Choroid plexus epithelial cell (primary cell): ENCODE results near the gene WWOX.

Experiments
- DNase-seq: peaks from one replicate; pipeline ENCODE4 v3.0.0-alpha.2; 2010; ENCODE audit warnings: low read depth
- H3K4me3 ChIP-seq: 2 replicates; pipeline ENCODE4 v1.5.1; 2011; ENCODE audit warnings: low read depth, mild to moderate bottlenecking, control low read depth, low read length, moderate library complexity
- TF ChIP-seq, protein P1 (sequence below): conservative IDR thresholded peaks from 2 replicates; pipeline ENCODE4 v1.5.1; 2011; ENCODE audit warnings: low read depth, mild to moderate bottlenecking, control low read depth, inconsistent platforms, low read length, moderate library complexity

WWOX gene

DNA sequence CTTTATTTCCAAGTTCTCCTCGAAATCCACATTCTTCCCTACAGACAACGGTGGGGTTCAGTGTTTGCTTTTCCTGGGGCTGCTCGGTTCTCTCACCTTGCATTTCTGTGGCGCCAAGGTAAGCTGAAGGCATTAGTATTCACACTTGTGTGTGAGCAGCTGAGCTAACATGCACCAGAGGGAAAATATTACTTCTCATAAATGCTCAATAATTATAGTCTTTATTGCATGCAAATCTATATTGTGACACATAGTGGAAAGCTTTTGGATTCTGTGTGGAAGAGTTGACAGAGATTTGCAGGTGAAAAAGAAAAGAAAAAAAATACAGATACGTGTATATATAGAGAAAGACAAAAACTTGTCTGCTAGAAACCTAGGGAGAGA, 1089.3 kb downstream of the WWOX start:
- no peak for DNase-seq
- TF ChIP-seq, protein P1, sequence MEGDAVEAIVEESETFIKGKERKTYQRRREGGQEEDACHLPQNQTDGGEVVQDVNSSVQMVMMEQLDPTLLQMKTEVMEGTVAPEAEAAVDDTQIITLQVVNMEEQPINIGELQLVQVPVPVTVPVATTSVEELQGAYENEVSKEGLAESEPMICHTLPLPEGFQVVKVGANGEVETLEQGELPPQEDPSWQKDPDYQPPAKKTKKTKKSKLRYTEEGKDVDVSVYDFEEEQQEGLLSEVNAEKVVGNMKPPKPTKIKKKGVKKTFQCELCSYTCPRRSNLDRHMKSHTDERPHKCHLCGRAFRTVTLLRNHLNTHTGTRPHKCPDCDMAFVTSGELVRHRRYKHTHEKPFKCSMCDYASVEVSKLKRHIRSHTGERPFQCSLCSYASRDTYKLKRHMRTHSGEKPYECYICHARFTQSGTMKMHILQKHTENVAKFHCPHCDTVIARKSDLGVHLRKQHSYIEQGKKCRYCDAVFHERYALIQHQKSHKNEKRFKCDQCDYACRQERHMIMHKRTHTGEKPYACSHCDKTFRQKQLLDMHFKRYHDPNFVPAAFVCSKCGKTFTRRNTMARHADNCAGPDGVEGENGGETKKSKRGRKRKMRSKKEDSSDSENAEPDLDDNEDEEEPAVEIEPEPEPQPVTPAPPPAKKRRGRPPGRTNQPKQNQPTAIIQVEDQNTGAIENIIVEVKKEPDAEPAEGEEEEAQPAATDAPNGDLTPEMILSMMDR = no peak
- no peak overlapping the region for H3K4me3 ChIP-seq

DNA sequence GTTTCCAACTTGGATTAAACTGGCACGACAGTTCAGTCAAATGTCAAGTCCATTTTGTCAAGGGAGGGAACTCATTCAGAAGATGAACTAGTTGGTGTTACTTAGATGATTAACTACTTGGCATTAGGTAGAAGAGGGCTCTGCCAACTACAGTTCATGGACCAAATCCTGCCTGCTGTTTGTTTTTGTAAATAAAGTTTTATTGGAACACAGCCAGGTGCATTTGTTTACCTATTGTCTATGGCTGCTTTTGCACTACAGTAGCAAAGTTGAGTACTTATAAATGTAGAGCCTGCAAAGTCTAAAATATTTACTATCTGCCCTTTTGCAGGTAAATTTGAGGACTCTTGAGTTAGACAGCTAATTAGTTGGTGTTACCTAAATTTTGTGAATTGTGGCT, 1091.1 kb downstream of the WWOX start:
- TF ChIP-seq, protein P1 = no peak
- no peak for DNase-seq

DNA sequence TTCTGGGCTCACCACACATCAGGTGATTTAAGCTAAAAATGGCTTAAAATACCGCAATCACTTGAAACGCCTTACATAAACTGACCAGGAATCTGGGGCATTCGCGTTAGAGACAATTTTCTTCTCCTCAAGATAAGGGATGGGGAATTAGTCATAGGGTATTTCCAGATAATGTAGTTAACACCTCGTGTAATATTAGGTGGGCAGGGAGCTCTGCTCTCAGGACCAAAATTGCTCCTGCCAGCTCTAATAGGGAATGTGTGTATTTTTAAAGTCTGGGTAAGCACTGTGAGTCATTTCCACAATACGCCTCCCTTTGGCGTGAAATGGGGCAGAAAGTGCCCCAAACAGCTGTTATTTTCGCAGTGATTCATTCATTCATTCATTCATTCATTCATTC, 1092.5 kb downstream of the WWOX start:
- TF ChIP-seq, protein P1 = no peak
- DNase-seq = no peak
- no peak overlapping the region for H3K4me3 ChIP-seq

More for the DNA sequence above, 1091.1 kb downstream of the WWOX start:
- no peak overlapping the region for H3K4me3 ChIP-seq

DNA sequence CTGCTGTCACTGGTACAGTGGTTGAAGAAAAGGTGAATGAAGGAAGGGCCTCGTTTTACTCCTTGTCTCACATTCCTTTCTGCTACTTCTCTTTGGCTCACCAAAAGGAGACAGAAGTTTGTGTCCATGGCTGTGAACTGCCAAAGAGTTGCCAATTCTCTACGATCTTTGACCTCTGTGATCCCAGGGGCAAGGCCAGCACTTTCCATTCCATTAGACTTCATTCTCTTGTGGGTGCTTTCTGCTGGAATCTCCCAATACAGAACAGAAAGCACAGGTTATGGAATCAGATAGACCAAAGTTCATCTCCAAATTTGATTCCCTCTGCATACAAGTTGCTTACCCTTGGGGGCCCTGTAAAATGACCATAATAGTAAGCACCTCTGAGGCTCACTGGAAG, 1093.5 kb downstream of the WWOX start:
- no peak overlapping the region for H3K4me3 ChIP-seq
- DNase-seq = no peak
- TF ChIP-seq, protein P1 = no peak

DNA sequence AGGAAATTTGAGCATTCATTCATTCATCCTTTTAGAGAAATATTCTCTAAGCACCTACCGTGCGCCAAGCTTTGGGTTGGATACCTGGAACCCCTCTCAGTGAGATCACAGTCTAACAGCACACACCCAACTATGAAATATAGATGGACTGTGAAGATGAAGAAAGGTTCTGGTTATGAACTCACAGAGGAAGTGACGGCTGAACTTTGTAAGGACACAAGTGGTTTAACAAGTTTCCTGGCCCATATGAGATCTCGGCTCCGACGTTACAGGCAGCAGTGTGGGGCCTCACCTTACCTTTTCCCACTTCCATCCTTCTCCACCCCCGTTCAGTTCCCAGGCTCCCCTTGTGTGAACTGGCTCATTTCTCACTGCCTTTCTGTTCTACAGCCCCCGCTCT, 1094.8 kb downstream of the WWOX start:
- TF ChIP-seq, protein P1 = no peak

DNA sequence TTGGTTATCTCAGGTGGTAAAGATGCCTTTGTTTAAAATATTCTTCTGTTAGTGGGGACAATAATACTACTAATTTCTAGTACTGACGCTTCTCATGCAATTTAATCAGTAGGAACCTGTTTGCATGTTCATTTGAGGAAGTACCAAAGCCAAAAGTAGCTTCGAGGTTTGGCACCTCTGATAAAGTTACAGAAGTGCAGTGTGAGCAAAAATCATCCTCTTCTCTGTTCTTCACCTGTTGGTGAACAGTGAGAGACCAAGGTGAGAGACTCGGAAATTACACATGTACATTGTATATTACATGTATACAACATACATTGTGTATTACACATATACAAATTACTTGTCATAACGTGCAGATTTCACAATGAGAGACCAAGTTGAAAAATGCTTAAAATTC, 1096.5 kb downstream of the WWOX start:
- TF ChIP-seq, protein P1 = no peak
- no peak overlapping the region for H3K4me3 ChIP-seq
- no peak for DNase-seq

More for the DNA sequence above, 1094.8 kb downstream of the WWOX start:
- DNase-seq = no peak
- no peak overlapping the region for H3K4me3 ChIP-seq

DNA sequence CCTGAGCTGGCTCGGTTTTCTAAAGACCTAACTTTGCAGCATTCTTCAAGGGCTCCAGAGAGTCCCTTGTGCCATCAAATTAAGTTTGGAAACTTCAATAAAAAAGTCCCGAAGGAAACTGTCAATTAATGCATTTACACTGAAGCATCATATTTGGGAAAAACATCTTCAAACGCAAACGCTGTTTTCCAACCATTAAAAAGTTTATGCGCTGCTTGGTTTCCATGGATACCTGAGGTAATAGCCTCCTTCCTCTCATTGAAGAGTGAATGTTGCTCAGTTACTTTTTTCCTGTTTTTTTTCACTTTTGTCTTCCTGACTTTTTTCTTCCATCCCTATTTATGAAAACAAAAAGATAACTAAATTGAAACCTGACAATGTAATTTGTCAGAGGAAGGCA, 1102.0 kb downstream of the WWOX start:
- no peak for DNase-seq
- no peak overlapping the region for H3K4me3 ChIP-seq
- TF ChIP-seq, protein P1 = no peak
